ENCODE data around the gene HK3. TPM values are rescaled to one million over a fixed set of nuclear protein-coding genes. Genes with fewer than 3 reads are reported as not detected.

Gene HK3
- total and polyA plus RNA-seq, 2 of the 8 experiments (the other 6 are each of a cell fraction or from before 2014, with no cell fraction given), result not detected

GRCh38 chr5:176836811-176837706 lies 62.1 kb downstream of the HK3 start:
- no peak overlapping the region for H2AFZ ChIP-seq (ENCODE audit: low read length)
- ChIA-PET CTCF (ENCODE audit: partially characterized antibody) (interaction anchor here (1.1 to 4.3 kb wide), 6 partner anchors 10 to 176 kb away, joined by 3 to 17 read pairs (median 7); no protein-coding TSS in a partner anchor), POLR2A (ENCODE audit: partially characterized antibody) (interaction anchor here (0.6 to 1.6 kb wide), 4 partner anchors 28 to 487 kb away, joined by 3 to 4 read pairs (median 3); no protein-coding TSS in a partner anchor)
- no peak overlapping the region for H3K56ac ChIP-seq (replicated peaks; ENCODE audit: insufficient read length, low read depth, low read length)
- H4K91ac ChIP-seq (replicated peaks; ENCODE audit: insufficient read length, low read length), result no peak overlapping the region
- no peak for TF ChIP-seq HDAC6 (IDR thresholded peaks at IDR 0.05; ENCODE audit: low read depth, low read length)
- TF ChIP-seq SIX5 (IDR thresholded peaks at IDR 0.05; ENCODE audit: low read depth, low read length), result no peak
- TF ChIP-seq TEAD4 (IDR thresholded peaks at IDR 0.05; ENCODE audit: low read depth, low read length), result no peak
- no peak for TF ChIP-seq MAFK (IDR thresholded peaks at IDR 0.05; ENCODE audit: low read depth, low read length)
- H3K9me3 ChIP-seq (ENCODE audit: insufficient read depth in 2 of 2, low read depth in 1 of 2, low read length in 1 of 2), result no peaks in the 10 kb centered on the region
- H3K4me1 ChIP-seq (replicated peaks in 1 of 4; ENCODE audit: control insufficient read depth in 3 of 4, insufficient read depth in 4 of 4, low read length in 3 of 4), result peaks cover 0 to 10% (median 5%) of the 10 kb centered on the region in 4 experiments; a peak in 6 of 7 replicates
- no peak overlapping the region for H3K27ac ChIP-seq (ENCODE audit: low read depth, low read length)
- no peak overlapping the region for H4K8ac ChIP-seq (ENCODE audit: extremely low read depth, insufficient read depth, low read length)
- no peak overlapping the region for H3K4me3 ChIP-seq (ENCODE audit: extremely low read depth in 1 of 4, insufficient read depth in 2 of 4, low read depth in 3 of 4, low read length in 4 of 4)
- H3K36me3 ChIP-seq (ENCODE audit: control insufficient read depth in 2 of 4, insufficient read depth in 4 of 4, low read length in 3 of 4), result no peaks in the 10 kb centered on the region
- H3K79me1 ChIP-seq (ENCODE audit: low read depth, low read length), result no peaks in the 10 kb centered on the region; the same call in 1 of the 2 replicates
- H3K4me2 ChIP-seq (ENCODE audit: insufficient read depth in 1 of 2, low read depth in 2 of 2, low read length in 2 of 2), result no peak overlapping the region
- peaks cover 0 to 20% (median 5%) of the 10 kb centered on the region in 4 experiments; a peak in 4 of 7 replicates for H3K27me3 ChIP-seq (replicated peaks in 1 of 4; ENCODE audit: control insufficient read depth in 3 of 4, extremely low read depth in 1 of 4, insufficient read depth in 3 of 4, low read length in 3 of 4)
- no peaks in the 10 kb centered on the region for H3K79me2 ChIP-seq (ENCODE audit: control insufficient read depth in 1 of 2, insufficient read depth in 2 of 2, low read length in 2 of 2)
- no peak for DNase-seq (ENCODE audit: low read depth in 1 of 2, low spot score in 2 of 2)
- no peak overlapping the region for H2BK20ac ChIP-seq (ENCODE audit: low read length)
- no peak overlapping the region for H2BK15ac ChIP-seq (ENCODE audit: low read length)
- no peak overlapping the region for H3K23ac ChIP-seq (ENCODE audit: insufficient read length)
- no peak overlapping the region for H3K4ac ChIP-seq (replicated peaks; ENCODE audit: insufficient read length, low read depth, low read length)
- no peak overlapping the region for H3K9ac ChIP-seq (replicated peaks in 1 of 4; ENCODE audit: extremely low read depth in 1 of 4, low read depth in 3 of 4, low read length in 3 of 4)
- WGBS, 2 experiments (ENCODE audit: extremely low coverage in 1 of 2, insufficient coverage in 1 of 2, insufficient read length in 1 of 2, insufficient replicate concordance in 2 of 2, low coverage in 1 of 2, low lambda C conversion rate in 2 of 2, missing lambda C conversion rate in 1 of 2), result 72% methylated on average over 12 of the region's 15 CpGs; no CpG with 5 or more reads in 1 of the 2 experiments
- H3K18ac ChIP-seq (ENCODE audit: extremely low read depth, low read length), result no peak overlapping the region
- no peak overlapping the region for H2BK5ac ChIP-seq (ENCODE audit: low read depth, low read length)
- H2BK120ac ChIP-seq (replicated peaks; ENCODE audit: low read depth, low read length), result no peak overlapping the region
- H3K14ac ChIP-seq (ENCODE audit: insufficient read length), result no peak overlapping the region
- no peak overlapping the region for H2BK12ac ChIP-seq (ENCODE audit: low read depth, low read length)
- H3K23me2 ChIP-seq (ENCODE audit: low read depth, low read length), result no peaks in the 10 kb centered on the region
- H4K5ac ChIP-seq (ENCODE audit: insufficient read length, low read depth, low read length), result no peak overlapping the region
- H4K20me1 ChIP-seq (replicated peaks in 1 of 2; ENCODE audit: control insufficient read depth in 1 of 2, insufficient read depth in 2 of 2, low read length in 2 of 2), result peaks cover 14 to 26% of the 10 kb centered on the region in 2 experiments
- no peak overlapping the region for H2AK5ac ChIP-seq (ENCODE audit: low read depth, low read length)
- FAIRE-seq, result no peak

All from H1 (cell line).